MM.1S (cell line): ENCODE results near the gene GEMIN5.

Experiments used
- DNase-seq: peaks from one replicate; pipeline ENCODE4 v3.0.0-alpha.2; 2015
- H2AFZ ChIP-seq: fragments of 300-600 bp; sonication (generic); 2 replicates; pipeline ENCODE4 v1.6.0; 2016; ENCODE audit warnings: antibody characterized with exemption, low read length
- H3F3A ChIP-seq: fragments of 300-600 bp; sonication (generic); 2 replicates; pipeline ENCODE4 v1.6.1; 2016; ENCODE audit warnings: mild to moderate bottlenecking, antibody characterized with exemption, low read length, moderate library complexity, mixed read lengths; ENCODE audit not compliant: insufficient read depth
- H3K27ac ChIP-seq: fragments of 300-600 bp; sonication (generic); 2 replicates; pipeline ENCODE4 v1.5.1; 2016; ENCODE audit warnings: mild to moderate bottlenecking, low read length
- H3K27me3 ChIP-seq: fragments of 300-600 bp; sonication (generic); replicated peaks from 2 replicates; pipeline ENCODE4 v1.6.0; 2016; ENCODE audit warnings: low read length; ENCODE audit not compliant: insufficient read depth
- H3K36me3 ChIP-seq: fragments of 300-600 bp; sonication (generic); replicated peaks from 2 replicates; pipeline ENCODE4 v1.6.1; 2016; ENCODE audit warnings: mild to moderate bottlenecking, low read length, mixed read lengths; ENCODE audit not compliant: insufficient read depth
- H3K4me1 ChIP-seq: fragments of 300-600 bp; sonication (generic); 2 replicates; pipeline ENCODE4 v1.6.1; 2016; ENCODE audit warnings: low read length, mixed read lengths
- H3K4me2 ChIP-seq: fragments of 300-600 bp; sonication (generic); 2 replicates; pipeline ENCODE4 v1.6.0; 2016; ENCODE audit warnings: low read depth, low read length
- H3K4me3 ChIP-seq: fragments of 300-600 bp; sonication (generic); 2 replicates; pipeline ENCODE4 v1.5.1; 2016; ENCODE audit warnings: low read length, mixed read lengths
- H3K79me2 ChIP-seq: fragments of 300-600 bp; sonication (generic); 2 replicates; pipeline ENCODE4 v1.6.1; 2016; ENCODE audit warnings: mixed run types, low read length, mixed read lengths
- H3K9ac ChIP-seq: fragments of 300-600 bp; sonication (generic); 2 replicates; pipeline ENCODE4 v1.6.1; 2016; ENCODE audit warnings: low read length, mixed read lengths
- H3K9me2 ChIP-seq: fragments of 300-600 bp; sonication (generic); replicated peaks from 2 replicates; pipeline ENCODE4 v1.6.1; 2016; ENCODE audit warnings: mild to moderate bottlenecking, low read length, mixed read lengths; ENCODE audit not compliant: insufficient read depth
- H3K9me3 ChIP-seq: fragments of 300-600 bp; sonication (generic); replicated peaks from 2 replicates; pipeline ENCODE4 v1.6.1; 2016; ENCODE audit warnings: mild to moderate bottlenecking, low read length, mixed read lengths; ENCODE audit not compliant: insufficient read depth
- H4K20me1 ChIP-seq: fragments of 300-600 bp; sonication (generic); 2 replicates; pipeline ENCODE4 v1.6.1; 2016; ENCODE audit warnings: mild to moderate bottlenecking, low read length, moderate library complexity, mixed read lengths; ENCODE audit not compliant: insufficient read depth
- CTCF ChIP-seq: fragments of 300-600 bp; sonication (generic); IDR thresholded peaks from 2 replicates; pipeline ENCODE4 v1.5.1; 2016; ENCODE audit warnings: antibody characterized with exemption, low read length, mixed read lengths
- EZH2 ChIP-seq: fragments of 300-600 bp; sonication (generic); optimal IDR thresholded peaks from 2 replicates; pipeline ENCODE3; 2017; ENCODE audit warnings: low read depth, mild to moderate bottlenecking, antibody characterized with exemption, low read length, mixed read lengths
- EZH2phosphoT487 ChIP-seq: fragments of 300-600 bp; sonication (generic); IDR thresholded peaks from 2 replicates; pipeline ENCODE4 v1.6.1; 2018; ENCODE audit warnings: antibody characterized with exemption, low read length

Gene GEMIN5

GRCh38 chr5:154885439-154885838 is 52.6 kb downstream of the GEMIN5 start:
- Histone ChIP-seq H4K20me1 (no peaks in the 10 kb centered on the region), H3K27me3 (no peaks in the 10 kb centered on the region), H3K36me3 (peaks cover 18% of the 10 kb centered on the region), H3F3A (no peaks in the 10 kb centered on the region), H3K27ac (no peak overlapping the region), H3K4me2 (no peak overlapping the region), H3K4me1 (no peaks in the 10 kb centered on the region), H3K4me3 (no peak overlapping the region), H3K9ac (no peak overlapping the region), H3K9me3 (no peaks in the 10 kb centered on the region), H2AFZ (no peak overlapping the region), H3K79me2 (no peaks in the 10 kb centered on the region), H3K9me2 (no peaks in the 10 kb centered on the region)
- DNase-seq, result no peak
- TF ChIP-seq EZH2 (no peak), CTCF (no peak), EZH2phosphoT487 (no peak)

GRCh38 chr5:154884424-154884823 is 53.6 kb downstream of the GEMIN5 start:
- Histone ChIP-seq H3K4me3 (no peak overlapping the region), H3K79me2 (no peaks in the 10 kb centered on the region), H3K4me1 (no peaks in the 10 kb centered on the region), H2AFZ (no peak overlapping the region), H3K27ac (no peak overlapping the region), H3K9me2 (no peaks in the 10 kb centered on the region), H3F3A (no peaks in the 10 kb centered on the region), H4K20me1 (no peaks in the 10 kb centered on the region), H3K9me3 (no peaks in the 10 kb centered on the region), H3K4me2 (no peak overlapping the region), H3K27me3 (no peaks in the 10 kb centered on the region), H3K9ac (no peak overlapping the region), H3K36me3 (peaks cover 18% of the 10 kb centered on the region)
- TF ChIP-seq EZH2, result no peak
- no peak for TF ChIP-seq EZH2phosphoT487
- TF ChIP-seq CTCF, result no peak
- no peak for DNase-seq

- no peak for DNase-seq
- Histone ChIP-seq H3K4me2 (no peak overlapping the region), H3K27ac (no peak overlapping the region), H3K4me3 (no peak overlapping the region), H3K4me1 (no peaks in the 10 kb centered on the region), H4K20me1 (no peaks in the 10 kb centered on the region), H3K79me2 (no peaks in the 10 kb centered on the region), H2AFZ (no peak overlapping the region), H3K36me3 (peaks cover 7% of the 10 kb centered on the region), H3K27me3 (no peaks in the 10 kb centered on the region), H3K9ac (no peak overlapping the region), H3K9me2 (no peaks in the 10 kb centered on the region), H3K9me3 (no peaks in the 10 kb centered on the region), H3F3A (no peaks in the 10 kb centered on the region; the same call in 1 of the 2 replicates)
- TF ChIP-seq EZH2phosphoT487, result no peak
- TF ChIP-seq EZH2, result no peak
- no peak for TF ChIP-seq CTCF
These were observed 56.0 kb downstream of the GEMIN5 start for GRCh38 chr5:154881986-154882385.
